NCI-H226 (cell line): ENCODE data around the gene DGKQ.

Experiments used
- DNase-seq: peaks from one replicate; pipeline ENCODE4 v3.0.0-alpha.2; 2015

DGKQ gene

DNA sequence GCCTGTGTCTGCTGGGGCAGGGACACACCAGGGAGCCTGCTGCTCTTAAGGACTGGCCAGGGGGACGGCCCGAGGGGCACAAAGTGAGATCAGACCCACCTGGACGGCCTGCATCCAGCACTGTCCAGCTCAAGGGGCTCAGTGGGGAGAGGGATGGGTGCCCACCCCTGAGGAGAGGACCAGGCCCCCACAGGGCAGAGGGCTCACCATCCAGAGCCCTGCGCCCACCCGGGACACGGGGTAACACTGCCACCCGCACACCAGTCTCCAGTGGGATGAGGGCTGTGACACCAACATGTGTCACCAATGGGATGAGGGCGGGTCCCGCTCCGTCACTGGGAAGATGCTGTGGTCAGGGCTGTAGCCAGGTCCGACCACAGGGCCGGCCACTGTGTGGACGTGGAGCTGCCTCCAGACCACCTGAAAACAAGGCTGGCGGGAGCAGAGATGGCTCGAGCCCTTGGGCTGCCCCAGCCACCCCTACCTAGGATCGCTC lies 13.2 kb downstream of the DGKQ start:
- DNase-seq = no peak

DNA sequence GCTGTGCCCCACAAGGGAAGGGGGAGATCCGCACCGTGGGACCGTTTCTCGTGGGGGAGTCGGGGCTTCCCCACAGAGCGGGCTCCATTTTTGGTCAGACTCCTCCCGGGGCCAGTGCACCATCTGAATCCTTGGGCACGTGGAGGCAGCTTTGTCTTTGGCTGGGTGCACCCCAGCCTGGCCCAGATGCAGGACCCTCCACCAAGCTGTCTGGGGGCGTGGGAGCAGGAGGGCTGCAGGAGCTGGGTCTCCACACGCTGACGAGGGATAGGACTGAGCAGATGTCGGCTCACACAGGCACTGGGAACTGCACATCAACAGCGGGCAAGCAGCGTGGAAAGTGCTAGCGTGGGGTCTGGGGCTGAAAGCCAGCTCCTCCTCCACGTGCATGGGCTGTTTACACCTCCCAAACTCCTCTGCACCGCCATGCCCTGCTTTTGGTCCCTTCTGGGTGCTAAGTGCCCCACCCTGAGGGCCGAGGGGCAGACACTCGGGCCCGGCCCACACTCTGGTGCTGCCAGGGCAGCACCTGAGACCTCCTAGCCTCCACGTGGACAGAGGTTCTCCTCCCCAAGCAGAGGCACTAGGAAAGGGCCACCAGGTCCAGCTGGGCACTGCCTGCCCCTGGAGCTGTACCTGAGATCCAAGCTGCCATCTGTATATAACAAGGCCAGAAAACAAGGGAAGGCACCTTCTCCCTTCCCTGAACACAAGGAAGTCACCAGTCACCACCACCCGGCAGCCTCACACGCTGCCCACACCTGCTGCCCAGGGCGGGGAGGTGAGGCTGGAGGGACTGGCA lies 13.8 kb downstream of the DGKQ start:
- no peak for DNase-seq

- DNase-seq = no peak
These were observed 14.6 kb downstream of the DGKQ start for GRCh38 chr4:958696-959337.

DNA sequence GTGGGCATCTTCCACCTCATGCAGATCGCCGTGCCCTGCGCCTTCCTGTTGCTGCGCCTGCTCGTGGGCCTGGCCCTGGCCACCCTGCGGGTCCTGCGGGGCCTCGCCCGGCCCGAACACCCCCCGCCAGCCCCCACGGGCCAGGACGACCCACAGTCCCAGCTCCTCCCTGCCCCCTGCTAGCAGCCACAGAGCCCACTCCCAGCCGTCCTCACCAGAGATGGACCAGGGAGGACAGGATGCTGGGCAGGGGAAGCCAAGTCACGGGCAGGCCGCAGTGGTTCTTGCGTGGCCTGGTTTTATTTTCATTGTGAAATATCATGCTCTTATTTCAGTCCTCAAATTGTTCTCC lies 15.1 kb downstream of the DGKQ start:
- DNase-seq = no peak

DNA sequence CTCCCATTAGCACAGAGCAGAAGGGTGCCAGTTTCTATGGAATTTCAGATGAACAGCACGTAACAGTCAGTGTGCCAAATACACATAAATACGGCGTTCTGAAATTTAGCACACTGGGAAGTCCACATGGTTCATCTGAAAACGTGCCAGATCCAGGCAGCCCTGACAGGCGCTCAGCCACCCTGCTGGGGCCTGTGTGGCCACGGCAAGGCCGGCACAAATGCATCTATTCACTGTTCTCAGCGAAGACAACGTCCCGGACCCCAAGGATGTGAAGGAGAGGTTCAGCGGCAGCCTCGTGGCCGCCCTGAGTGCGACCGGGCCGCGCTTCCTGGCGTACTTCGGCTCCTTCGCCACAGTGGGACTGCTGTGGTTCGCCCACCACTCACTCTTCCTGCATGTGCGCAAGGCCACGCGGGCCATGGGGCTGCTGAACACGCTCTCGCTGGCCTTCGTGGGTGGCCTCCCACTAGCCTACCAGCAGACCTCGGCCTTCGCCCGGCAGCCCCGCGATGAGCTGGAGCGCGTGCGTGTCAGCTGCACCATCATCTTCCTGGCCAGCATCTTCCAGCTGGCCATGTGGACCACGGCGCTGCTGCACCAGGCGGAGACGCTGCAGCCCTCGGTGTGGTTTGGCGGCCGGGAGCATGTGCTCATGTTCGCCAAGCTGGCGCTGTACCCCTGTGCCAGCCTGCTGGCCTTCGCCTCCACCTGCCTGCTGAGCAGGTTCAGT lies 15.6 kb downstream of the DGKQ start:
- no peak for DNase-seq

DNA sequence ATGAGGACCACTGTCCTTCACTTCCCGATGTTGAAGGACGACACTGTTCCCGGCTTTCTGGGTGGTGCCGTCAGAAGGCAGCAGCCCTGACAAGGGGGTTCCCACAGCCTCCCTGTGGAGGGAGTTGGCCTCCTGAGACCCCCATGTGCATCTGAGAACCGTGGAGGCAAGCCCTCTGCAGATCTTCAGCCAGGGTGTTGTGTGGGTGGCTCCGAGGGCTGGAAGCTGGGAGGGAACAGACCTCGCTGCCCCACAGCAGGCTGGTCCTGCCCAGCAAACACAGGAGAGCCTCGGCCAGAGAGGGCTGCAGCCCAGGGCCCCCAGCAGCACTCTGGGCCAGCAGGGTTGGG lies 16.2 kb downstream of the DGKQ start:
- no peak for DNase-seq

- DNase-seq = no peak
These were observed 16.7 kb downstream of the DGKQ start for GRCh38 chr4:956531-957230.

DNA sequence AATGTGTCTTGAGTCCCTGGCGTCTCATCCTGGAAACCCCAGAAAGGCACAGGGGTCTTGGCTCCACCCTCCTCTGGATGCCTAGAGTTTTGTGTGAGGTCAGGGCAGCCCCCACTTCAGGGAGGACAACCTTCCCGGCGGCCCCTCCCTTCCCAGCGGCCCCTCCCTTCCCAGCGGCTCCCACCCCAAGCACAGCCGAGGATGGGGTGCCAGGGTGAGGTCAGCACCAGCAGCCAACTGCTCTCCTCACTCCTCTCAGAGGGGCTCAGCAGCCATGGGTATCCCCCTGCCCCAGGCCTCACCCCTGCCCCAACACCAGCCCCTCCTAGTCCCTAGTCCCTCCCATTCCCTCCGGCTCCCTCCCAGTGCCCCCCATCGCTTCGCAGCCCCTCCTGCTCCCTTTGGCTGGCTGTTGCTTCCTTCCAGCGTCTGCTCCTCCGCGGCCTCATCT lies 17.4 kb downstream of the DGKQ start:
- no peak for DNase-seq

DNA sequence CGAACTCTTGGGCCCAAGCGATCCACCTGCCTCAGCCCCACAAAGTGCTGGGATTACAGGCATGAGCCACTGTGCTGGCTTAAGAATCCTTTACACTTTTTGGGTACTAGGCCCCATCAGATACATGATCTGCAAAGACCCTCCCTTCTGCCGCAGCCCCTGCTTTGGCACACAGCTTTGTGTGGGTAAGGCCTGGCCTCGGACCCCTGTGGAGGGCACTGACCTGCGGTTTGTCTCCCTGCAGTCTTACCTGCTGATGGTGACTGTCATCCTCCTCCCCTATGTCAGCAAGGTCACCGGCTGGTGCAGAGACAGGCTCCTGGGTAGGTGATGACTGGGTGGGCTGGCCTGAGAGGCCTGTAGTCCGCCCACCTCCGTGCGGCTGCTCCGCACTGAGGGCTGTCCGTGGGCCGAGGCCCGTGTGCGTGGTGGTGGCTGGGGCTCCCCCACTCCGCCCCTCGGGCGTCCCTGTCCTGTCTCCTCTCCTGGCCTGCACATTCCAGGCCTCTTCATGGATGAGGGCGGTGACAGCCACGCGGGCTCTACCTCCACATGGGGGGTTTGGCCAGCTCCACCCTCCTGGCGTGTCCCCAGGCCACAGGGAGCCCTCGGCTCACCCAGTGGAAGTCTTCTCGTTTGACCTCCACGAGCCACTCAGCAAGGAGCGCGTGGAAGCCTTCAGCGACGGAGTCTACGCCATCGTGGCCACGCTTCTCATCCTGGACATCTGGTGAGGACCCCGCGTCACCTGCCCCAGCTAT lies 18.0 kb downstream of the DGKQ start:
- DNase-seq = no peak

DNA sequence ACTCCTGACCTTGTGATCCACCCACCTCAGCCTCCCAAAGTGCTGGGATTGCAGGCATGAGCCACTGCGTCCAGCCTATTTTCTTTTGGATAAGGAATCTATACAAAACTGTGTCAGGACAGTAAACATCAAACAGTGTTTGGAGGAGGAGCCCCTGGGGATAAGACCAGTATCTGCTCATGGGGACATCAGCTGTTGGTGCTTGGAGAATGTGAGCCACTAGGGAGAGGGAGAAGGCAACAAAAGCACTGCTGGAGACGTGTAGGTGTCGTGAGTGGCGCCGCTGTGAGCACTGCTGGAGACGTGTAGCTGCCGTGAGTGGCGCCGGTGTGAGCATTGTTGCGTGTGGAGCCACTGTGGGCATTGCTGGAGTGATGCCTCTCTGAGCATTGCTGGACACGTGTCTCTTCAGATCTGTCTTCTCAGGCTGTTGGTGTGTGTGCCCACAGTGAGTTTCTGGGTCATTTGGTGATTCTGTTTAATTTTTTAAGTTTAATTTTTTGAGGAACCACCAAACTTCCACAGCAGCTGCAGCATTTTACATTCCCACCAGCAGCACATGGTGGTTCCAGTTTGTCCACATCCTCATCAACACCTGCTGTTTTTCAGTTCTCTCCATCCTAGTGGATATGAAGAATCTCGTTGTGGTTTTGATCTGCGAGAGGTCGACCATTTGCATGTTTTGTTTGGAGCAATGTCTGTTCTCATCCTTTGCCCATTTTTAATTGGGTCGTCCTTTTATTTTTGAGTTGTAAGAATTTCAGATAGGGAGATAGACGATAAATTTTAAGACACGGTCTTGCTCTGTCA lies 19.0 kb downstream of the DGKQ start:
- DNase-seq = no peak

GRCh38 chr4:953574-953915 lies 19.8 kb downstream of the DGKQ start:
- DNase-seq = no peak

DNA sequence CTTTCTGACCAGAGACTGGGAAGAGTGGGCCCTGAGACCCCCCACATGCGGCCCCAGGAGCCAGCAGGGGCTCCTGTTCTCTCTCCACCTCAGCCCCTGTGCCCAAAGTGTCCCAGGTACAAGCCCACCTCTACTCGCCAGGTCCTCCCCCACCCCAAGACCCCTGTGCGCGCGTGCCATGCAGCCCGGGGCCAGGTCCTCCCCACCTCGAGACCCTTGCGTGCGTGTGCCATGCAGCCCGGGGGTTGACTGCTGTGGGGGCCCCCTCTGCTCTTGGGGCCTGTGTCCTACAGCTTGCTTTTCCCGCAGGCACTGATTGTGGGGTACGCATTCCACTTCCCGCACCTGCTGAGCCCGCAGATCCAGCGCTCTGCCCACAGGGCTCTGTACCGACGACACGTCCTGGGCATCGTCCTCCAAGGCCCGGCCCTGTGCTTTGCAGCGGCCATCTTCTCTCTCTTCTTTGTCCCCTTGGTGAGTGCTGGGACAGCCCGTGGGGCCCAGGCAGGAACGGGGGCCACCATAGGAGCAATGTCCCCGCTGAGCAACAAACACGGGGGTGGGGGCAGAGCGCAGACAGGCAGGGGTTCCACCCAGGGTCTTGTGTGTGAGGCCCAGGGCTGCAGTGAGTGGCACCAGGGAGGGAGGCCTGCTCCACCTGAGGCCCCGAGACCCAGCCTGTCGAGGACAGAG lies 20.3 kb downstream of the DGKQ start:
- no peak for DNase-seq

DNA sequence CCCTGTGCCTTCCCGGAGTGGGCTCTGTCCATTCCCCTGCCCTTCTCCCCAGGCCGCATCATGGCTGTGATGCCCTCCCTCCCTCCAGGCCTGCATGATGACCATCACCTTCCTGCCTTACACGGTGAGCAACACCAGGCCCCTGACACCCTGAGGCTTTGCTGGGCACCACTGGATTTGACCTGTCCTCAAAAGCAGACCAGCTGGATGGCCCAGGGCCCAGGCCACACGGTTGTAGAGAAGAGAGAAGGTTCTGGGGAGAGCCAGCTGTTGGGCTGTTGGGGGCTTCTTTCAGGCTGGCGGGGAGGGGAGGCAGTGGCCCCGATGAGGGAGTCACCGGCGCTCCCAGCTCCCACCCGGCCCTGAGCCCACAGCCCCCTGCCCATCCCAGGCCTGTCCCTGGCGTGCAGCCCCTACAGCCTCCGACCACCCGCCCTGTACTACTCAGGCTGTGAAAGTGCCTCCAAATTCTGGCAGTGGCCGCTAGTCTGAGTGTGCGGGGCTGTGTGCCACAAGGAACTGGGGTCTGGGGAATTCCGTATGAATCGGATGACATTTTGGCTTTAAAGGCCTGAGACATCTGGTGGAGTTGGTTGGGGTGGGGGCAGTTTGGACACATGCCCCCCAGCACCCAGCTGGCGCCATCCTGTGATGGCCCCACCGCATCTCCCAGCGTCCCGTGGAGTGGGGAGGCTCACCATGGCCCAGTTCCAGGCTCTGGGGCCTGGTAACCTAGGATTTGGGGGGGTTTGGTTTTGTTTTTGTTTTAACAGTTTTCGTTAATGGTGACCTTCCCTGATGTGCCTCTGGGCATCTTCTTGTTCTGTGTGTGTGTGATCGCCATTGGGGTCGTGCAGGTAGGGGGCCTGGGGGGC lies 21.5 kb downstream of the DGKQ start:
- no peak for DNase-seq

DNA sequence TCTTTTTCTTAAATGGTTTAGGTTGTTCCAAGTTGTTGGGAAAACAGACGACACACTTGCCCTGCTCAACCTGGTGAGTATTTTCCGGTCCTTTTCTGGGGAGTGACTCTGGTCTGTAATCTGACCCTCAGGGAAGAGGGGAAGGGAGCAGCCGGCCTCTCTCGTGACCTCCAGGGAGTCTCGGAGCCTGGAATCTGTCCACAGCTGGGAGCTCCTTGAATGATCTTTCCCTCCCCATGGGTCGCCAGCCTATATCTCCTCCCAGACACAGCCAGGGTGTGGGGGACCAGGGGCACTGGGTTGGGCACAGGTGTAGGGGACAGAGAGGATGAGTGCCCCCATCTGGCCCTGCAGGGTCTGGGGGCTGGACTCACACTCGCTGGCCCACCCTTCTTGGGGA lies 22.2 kb downstream of the DGKQ start:
- DNase-seq = no peak

GRCh38 chr4:950136-951020 lies 23.0 kb downstream of the DGKQ start:
- DNase-seq = no peak

- DNase-seq = no peak
These were observed 23.7 kb downstream of the DGKQ start for GRCh38 chr4:949656-950055.

DNA sequence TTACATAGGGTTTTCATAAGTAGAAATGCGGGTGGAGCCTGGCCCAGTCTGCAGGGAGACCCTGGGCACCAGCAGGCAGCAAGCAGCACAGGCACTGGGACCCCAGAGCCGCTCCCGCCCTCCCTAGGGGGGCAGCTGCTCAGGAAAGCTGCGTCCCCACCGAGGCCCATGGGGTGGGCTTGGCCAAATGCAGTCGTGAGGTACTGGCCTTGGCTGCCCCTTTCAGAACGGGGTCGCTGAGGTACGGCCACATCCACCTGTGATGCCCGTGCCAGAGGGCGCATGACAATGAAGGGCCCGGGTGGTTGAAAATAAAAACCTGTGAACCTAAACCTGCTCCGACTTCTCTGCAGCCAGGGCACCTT lies 24.5 kb downstream of the DGKQ start:
- no peak for DNase-seq

DNA sequence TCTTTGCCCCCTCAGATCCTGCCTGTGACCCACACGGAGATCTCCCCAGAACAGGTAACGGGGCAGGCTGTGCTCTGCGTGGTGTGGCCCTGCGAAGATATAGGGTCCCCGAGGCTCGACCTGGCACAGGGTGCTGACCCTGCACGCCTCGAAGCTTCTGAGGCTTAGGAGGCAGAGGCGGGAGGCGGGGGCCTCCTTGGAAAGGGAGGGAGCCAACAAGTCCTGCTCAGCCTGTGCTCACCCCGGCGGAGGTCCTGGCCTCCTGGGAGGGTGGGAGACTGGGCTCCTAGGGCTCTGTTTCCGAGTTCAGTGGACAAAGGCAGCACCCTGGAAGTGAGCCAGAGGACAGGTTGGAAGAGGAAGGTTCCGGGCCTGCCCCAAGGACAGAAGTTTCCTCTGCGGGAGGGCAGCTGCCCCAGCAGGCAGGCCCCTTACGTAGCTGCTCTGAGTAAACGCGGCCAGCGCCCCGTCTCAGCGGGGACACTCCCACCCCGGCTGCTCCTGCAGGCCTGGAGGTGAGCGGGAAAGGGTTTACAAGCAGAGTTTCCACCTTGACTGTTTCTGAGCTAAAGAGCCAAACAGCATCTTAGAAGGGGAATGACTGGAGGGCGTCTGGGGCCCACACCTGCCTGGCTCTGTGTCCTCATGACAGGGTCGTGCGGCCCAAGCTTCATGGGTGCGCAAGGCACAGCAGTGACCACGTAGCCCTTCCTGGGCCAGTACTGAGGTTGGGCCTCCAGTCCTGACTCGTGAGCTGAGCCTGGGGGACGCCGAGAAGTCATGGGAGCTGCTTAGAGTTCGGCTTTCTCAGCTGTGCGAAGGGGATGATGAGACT lies 25.1 kb downstream of the DGKQ start:
- DNase-seq = no peak
